M059J (cell line): Measurements from ENCODE around the gene ARHGEF1. TPM values are rescaled to one million over a fixed set of nuclear protein-coding genes. Genes with fewer than 3 reads are reported as not detected.
"Not testable (repeated sequence)": the region's sequence is repeated elsewhere in the genome, so short reads cannot be mapped to it uniquely, and the experiment has no call there.

ENCODE experiments used
- DNase-seq: peaks from one replicate; pipeline ENCODE4 v3.0.0-alpha.2; 2012; ENCODE audit warnings: low read depth
- total RNA-seq: library from RNA; depleted of rRNA; stranded (reverse); fragments of >200 nt; shearing (Covaris generic); gene quantifications from 2 replicates; pipeline ENCODE4 v1.2.3, GENCODE V29; 2014

The ARHGEF1 gene
- total RNA-seq, 1 experiment from 2014 or later, result 41.7 TPM

- DNase-seq, result no peak
These were observed 21.3 kb downstream of the ARHGEF1 start for GRCh38 chr19:41904118-41904870.

GRCh38 chr19:41905273-41906002 lies 22.5 kb downstream of the ARHGEF1 start:
- no peak for DNase-seq

GRCh38 chr19:41906271-41906670 lies 23.3 kb downstream of the ARHGEF1 start:
- no peak for DNase-seq

- DNase-seq, result no peak
These were observed 24.1 kb downstream of the ARHGEF1 start for GRCh38 chr19:41906916-41907680.

GRCh38 chr19:41907994-41908615 lies 25.1 kb downstream of the ARHGEF1 start:
- no peak for DNase-seq

- no peak for DNase-seq
These were observed 25.9 kb downstream of the ARHGEF1 start for GRCh38 chr19:41908724-41909464.

GRCh38 chr19:41909706-41910105 lies 26.7 kb downstream of the ARHGEF1 start:
- DNase-seq, result no peak

GRCh38 chr19:41910240-41910991 lies 27.4 kb downstream of the ARHGEF1 start:
- no peak for DNase-seq

- no peak for DNase-seq
These were observed 28.3 kb downstream of the ARHGEF1 start for GRCh38 chr19:41910992-41911888.

GRCh38 chr19:41911889-41912731 lies 29.1 kb downstream of the ARHGEF1 start:
- no peak for DNase-seq

- DNase-seq, result no peak
These were observed 30.0 kb downstream of the ARHGEF1 start for GRCh38 chr19:41912899-41913537.

- DNase-seq, result no peak
These were observed 30.8 kb downstream of the ARHGEF1 start for GRCh38 chr19:41913538-41914423.

GRCh38 chr19:41914424-41914834 lies 31.4 kb downstream of the ARHGEF1 start:
- DNase-seq, result not testable (repeated sequence)

- no peak for DNase-seq
These were observed 32.2 kb downstream of the ARHGEF1 start for GRCh38 chr19:41915021-41915775.

GRCh38 chr19:41915776-41916414 lies 32.9 kb downstream of the ARHGEF1 start:
- no peak for DNase-seq

GRCh38 chr19:41917676-41918075 lies 34.7 kb downstream of the ARHGEF1 start:
- DNase-seq, result no peak
